HepG2 (cell line): ENCODE measurements around the gene CDC42EP1. TPM values are rescaled to one million over a fixed set of nuclear protein-coding genes. Genes with fewer than 3 reads are reported as not detected.

Source experiments
- AGO1 ChIP-seq: fragments of 200-400 bp; formaldehyde crosslinking; IDR thresholded peaks from 2 replicates; pipeline ENCODE4 v1.6.1; 2017; ENCODE audit warnings: mild to moderate bottlenecking, low read depth, low read length, moderate library complexity; ENCODE audit not compliant: poor library complexity, severe bottlenecking
- ARID3A ChIP-seq: IDR thresholded peaks from 2 replicates; pipeline ENCODE4 v1.6.1; 2012; ENCODE audit warnings: low read depth, low read length, improper control_type of control experiment
- ATF4 ChIP-seq, 2 experiments: fragments of 450-650 bp in 1 of 2; sonication (generic) in 1 of 2; formaldehyde crosslinking; IDR thresholded peaks; 2 replicates each; pipeline versions ENCODE4 v1.5.0 to v1.8.0; 2020 to 2022; ENCODE audit warnings: mild to moderate bottlenecking in 1 of 2, missing genetic modification reagents in 1 of 2
- GABPA ChIP-seq, 2 experiments: IDR thresholded peaks; 2 replicates each; pipeline ENCODE4 v1.6.1; 2011 to 2016; ENCODE audit warnings: low read depth in 2 of 2, low read length in 1 of 2, missing biosample characterization in 1 of 2, missing genetic modification characterization in 1 of 2
- ISL2 ChIP-seq: sonication (generic); formaldehyde crosslinking; IDR thresholded peaks from 2 replicates; pipeline ENCODE4 v1.5.0; 2020; ENCODE audit warnings: missing genetic modification reagents
- KDM5A ChIP-seq: fragments of 200-600 bp; sonication (generic); IDR thresholded peaks from 2 replicates; pipeline ENCODE4 v1.7.0; 2018; ENCODE audit warnings: antibody characterized with exemption, mild to moderate bottlenecking, low read length, borderline replicate concordance
- KLF6 ChIP-seq: IDR thresholded peaks from 2 replicates; pipeline ENCODE4 v1.8.0; 2016; ENCODE audit warnings: missing biosample characterization, missing genetic modification reagents
- MAF1 ChIP-seq: sonication (generic); formaldehyde crosslinking; IDR thresholded peaks from 2 replicates; pipeline ENCODE4 v1.5.0; 2020; ENCODE audit warnings: missing genetic modification reagents, borderline replicate concordance
- MED13 ChIP-seq: sonication (generic); formaldehyde crosslinking; IDR thresholded peaks from 2 replicates; pipeline ENCODE4 v1.5.0; 2020; ENCODE audit warnings: missing genetic modification reagents
- MIER2 ChIP-seq: IDR thresholded peaks from 2 replicates; pipeline ENCODE4 v1.6.1; 2016; ENCODE audit warnings: missing biosample characterization, missing genetic modification reagents
- MTA3 ChIP-seq: sonication (generic); formaldehyde crosslinking; IDR thresholded peaks from 2 replicates; pipeline ENCODE4 v1.4.0; 2020; ENCODE audit warnings: missing genetic modification reagents
- RBAK ChIP-seq: sonication (generic); formaldehyde crosslinking; IDR thresholded peaks from 2 replicates; pipeline ENCODE4 v1.5.1; 2020; ENCODE audit warnings: mild to moderate bottlenecking, missing genetic modification reagents
- SIN3A ChIP-seq: IDR thresholded peaks from 2 replicates; pipeline ENCODE4 v1.6.1; 2011; ENCODE audit warnings: low read depth, mild to moderate bottlenecking, control low read depth, low read length, borderline replicate concordance
- SP4 ChIP-seq: sonication (generic); formaldehyde crosslinking; IDR thresholded peaks from 2 replicates; pipeline ENCODE4 v1.8.1; 2023; ENCODE audit warnings: mild to moderate bottlenecking, missing genetic modification reagents
- SRY ChIP-seq: sonication (generic); formaldehyde crosslinking; IDR thresholded peaks from 2 replicates; pipeline ENCODE4 v1.8.0; 2022; ENCODE audit warnings: mild to moderate bottlenecking, missing genetic modification reagents
- TCF7 ChIP-seq: sonication (generic); IDR thresholded peaks from 2 replicates; pipeline ENCODE4 v1.6.1; 2016; ENCODE audit warnings: antibody characterized with exemption, low read depth
- ZBTB8A ChIP-seq: sonication (generic); formaldehyde crosslinking; IDR thresholded peaks from 2 replicates; pipeline ENCODE4 v1.4.0; 2020; ENCODE audit warnings: mild to moderate bottlenecking, low read depth, missing genetic modification reagents, borderline replicate concordance
- ZFP36 ChIP-seq: fragments of 150-350 bp; IDR thresholded peaks from 2 replicates; pipeline ENCODE4 v1.6.1; 2018; ENCODE audit warnings: borderline replicate concordance, low read length, low read depth; ENCODE audit not compliant: partially characterized antibody
- ZKSCAN1 ChIP-seq: fragments of 150-350 bp; IDR thresholded peaks from 2 replicates; pipeline ENCODE4 v1.6.1; 2014; ENCODE audit warnings: low read length
- ZNF138 ChIP-seq: sonication (generic); formaldehyde crosslinking; IDR thresholded peaks from 2 replicates; pipeline ENCODE4 v1.5.0; 2020; ENCODE audit warnings: mild to moderate bottlenecking, low read depth, missing genetic modification reagents
- ZNF350 ChIP-seq: sonication (generic); formaldehyde crosslinking; IDR thresholded peaks from 2 replicates; pipeline ENCODE4 v1.4.0; 2020; ENCODE audit warnings: mild to moderate bottlenecking, low read depth, missing genetic modification reagents, borderline replicate concordance
- ZNF432 ChIP-seq: sonication (generic); formaldehyde crosslinking; IDR thresholded peaks from 2 replicates; pipeline ENCODE4 v1.5.0; 2020; ENCODE audit warnings: missing genetic modification reagents, mild to moderate bottlenecking, borderline replicate concordance
- ZNF577 ChIP-seq: sonication (generic); formaldehyde crosslinking; IDR thresholded peaks from 2 replicates; pipeline ENCODE4 v1.4.0; 2020; ENCODE audit warnings: mild to moderate bottlenecking, low read depth, missing genetic modification reagents, borderline replicate concordance
- ZNF710 ChIP-seq: sonication (generic); formaldehyde crosslinking; IDR thresholded peaks from 2 replicates; pipeline ENCODE4 v1.5.0; 2020; ENCODE audit warnings: mild to moderate bottlenecking, missing genetic modification reagents, borderline replicate concordance
- ZNF720 ChIP-seq: sonication (generic); formaldehyde crosslinking; IDR thresholded peaks from 2 replicates; pipeline ENCODE4 v1.4.0; 2020; ENCODE audit warnings: missing genetic modification reagents
- ZNF776 ChIP-seq: sonication (generic); formaldehyde crosslinking; IDR thresholded peaks from 2 replicates; pipeline ENCODE4 v1.4.0; 2020; ENCODE audit warnings: mild to moderate bottlenecking, missing genetic modification reagents
- polyA plus RNA-seq, 8 experiments: library from polyadenylated mRNA; depleted of rRNA in 3 of 8; stranded (reverse) in 7 of 8; unstranded in 1 of 8; fragments of >200 nt; fragmentation: Illumina TruSeq in 4 of 8; extraction: Trizol in 4 of 8; gene quantifications; 2 replicates each; pipeline versions ENCODE4 v1.2.1 to v1.2.3, GENCODE V29; 2011 to 2016; ENCODE audit warnings: low read depth in 4 of 8, missing spikeins in 1 of 8, mixed read lengths in 1 of 8; ENCODE audit not compliant: insufficient read depth in 1 of 8
- total RNA-seq, 5 experiments: library from RNA; depleted of rRNA; stranded (reverse); fragments of >200 nt; fragmentation: Illumina TruSeq; extraction: Trizol; gene quantifications; 2 replicates each; pipeline ENCODE4 v1.2.3, GENCODE V29; 2016; ENCODE audit warnings: low read depth in 1 of 5

CDC42EP1 gene
- total and polyA plus RNA-seq, 2 of the 13 experiments (the other 11 are each of a cell fraction or from before 2014, with no cell fraction given), result 17.1 to 29.5 TPM

- 0 out of 2 replicates have a peak, but pooled peaks have one; percentile 29 for TF ChIP-seq SRY (CRISPR knock-in tag)
- TF ChIP-seq KDM5A, result no peak
- TF ChIP-seq ZFP36, result no peak
- peak in 1 of 2 experiments; percentile 85; a peak in 2 of 4 replicates for TF ChIP-seq ATF4 (CRISPR knock-in tag; IDR thresholded peaks at IDR 0.05)
- no peak for TF ChIP-seq MTA3 (CRISPR knock-in tag)
- TF ChIP-seq MED13 (CRISPR knock-in tag), result peak; percentile 98
- TF ChIP-seq ZNF350 (CRISPR knock-in tag), result peak; percentile 99
- TF ChIP-seq ZNF710 (CRISPR knock-in tag), result peak; percentile 67; the same call in 1 of the 2 replicates
- TF ChIP-seq ARID3A, result no peak
- peak; percentile 72 for TF ChIP-seq SP4 (CRISPR knock-in tag)
- TF ChIP-seq ZNF138 (CRISPR knock-in tag), result no peak
- no peak for TF ChIP-seq MAF1 (CRISPR knock-in tag)
- no peak for TF ChIP-seq ZBTB8A (CRISPR knock-in tag)
- no peak for TF ChIP-seq ZNF577 (CRISPR knock-in tag)
- TF ChIP-seq ZNF720 (CRISPR knock-in tag), result no peak
- peak; percentile 58; the same call in 1 of the 2 replicates for TF ChIP-seq ZKSCAN1
- TF ChIP-seq SIN3A, result peak; percentile 78; the same call in 1 of the 2 replicates
- peak; percentile 81; the same call in 1 of the 2 replicates for TF ChIP-seq KLF6
- TF ChIP-seq TCF7, result 0 out of 2 replicates have a peak, but pooled peaks have one; percentile 66
- no peak for TF ChIP-seq GABPA (IDR thresholded peaks at IDR 0.05; ENCODE audit: low read depth, low read length)
- no peak; the same call in 1 of the 2 replicates for TF ChIP-seq GABPA (CRISPR knock-in tag; IDR thresholded peaks at IDR 0.05; ENCODE audit: low read depth)
- no peak for TF ChIP-seq ZNF432
- TF ChIP-seq AGO1, result no peak
- no peak for TF ChIP-seq RBAK (CRISPR knock-in tag)
- no peak; the same call in 1 of the 2 replicates for TF ChIP-seq ZNF776 (CRISPR knock-in tag)
- peak; percentile 88 for TF ChIP-seq ISL2 (CRISPR knock-in tag)
- TF ChIP-seq MIER2 (CRISPR knock-in tag), result peak; percentile 73; the same call in 1 of the 2 replicates
Observed at GRCh38 chr22:37545703-37546436, 14.4 kb upstream of the CDC42EP1 start (continued).
